Activated T-helper 9 cell treated with anti-CD3 and anti-CD28 coated beads, Interleukin-2, amount 50 U/mL, for 16 hours (primary cell): Measurements from ENCODE around the gene LIMS2.

ENCODE experiments used
- DNase-seq: peaks from one replicate; pipeline ENCODE4 v3.0.0-alpha.2; 2020; ENCODE audit warnings: low read depth

The LIMS2 gene

DNA sequence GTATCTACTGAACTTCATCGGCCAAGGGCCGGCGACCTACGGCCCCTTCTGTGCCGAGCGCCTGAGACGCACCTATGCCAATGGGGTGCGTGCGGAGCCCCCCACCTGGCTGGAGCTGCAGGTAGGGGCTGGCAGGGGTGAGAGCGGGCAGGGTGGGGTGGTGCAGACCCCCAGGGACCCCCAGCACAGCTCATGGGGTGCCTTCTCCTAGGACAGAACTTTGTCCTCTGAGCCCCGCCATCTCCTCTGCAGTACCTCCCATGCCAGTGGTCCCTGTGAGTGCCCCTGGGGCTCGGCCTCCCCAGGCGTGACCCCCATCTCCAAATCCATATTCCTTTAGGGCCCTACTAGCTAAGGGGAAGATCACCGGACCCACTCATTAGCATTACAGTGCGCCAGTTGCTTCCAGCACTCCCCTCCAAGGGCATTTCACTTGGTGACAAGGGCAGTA, 53.3 kb downstream of the LIMS2 start:
- DNase-seq = no peak

DNA sequence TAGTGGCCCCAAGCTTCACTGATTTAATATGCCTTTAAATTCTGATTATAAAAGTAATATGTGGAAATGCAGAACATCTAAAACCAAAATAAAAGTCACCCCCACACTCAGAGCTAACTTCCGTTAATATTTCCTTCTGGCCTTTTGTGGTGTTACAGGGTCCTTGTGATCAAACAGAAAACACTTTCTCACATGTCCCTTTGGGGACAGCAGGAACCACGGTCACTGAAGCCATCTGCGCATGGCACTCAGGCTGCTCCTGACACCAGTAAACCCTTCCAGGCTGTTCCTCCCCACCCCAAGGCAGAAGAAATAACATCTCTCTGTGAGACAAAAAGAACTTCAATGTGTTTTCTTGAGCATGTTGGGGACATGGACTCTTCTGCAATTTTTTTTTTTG, 54.5 kb downstream of the LIMS2 start:
- DNase-seq = no peak

DNA sequence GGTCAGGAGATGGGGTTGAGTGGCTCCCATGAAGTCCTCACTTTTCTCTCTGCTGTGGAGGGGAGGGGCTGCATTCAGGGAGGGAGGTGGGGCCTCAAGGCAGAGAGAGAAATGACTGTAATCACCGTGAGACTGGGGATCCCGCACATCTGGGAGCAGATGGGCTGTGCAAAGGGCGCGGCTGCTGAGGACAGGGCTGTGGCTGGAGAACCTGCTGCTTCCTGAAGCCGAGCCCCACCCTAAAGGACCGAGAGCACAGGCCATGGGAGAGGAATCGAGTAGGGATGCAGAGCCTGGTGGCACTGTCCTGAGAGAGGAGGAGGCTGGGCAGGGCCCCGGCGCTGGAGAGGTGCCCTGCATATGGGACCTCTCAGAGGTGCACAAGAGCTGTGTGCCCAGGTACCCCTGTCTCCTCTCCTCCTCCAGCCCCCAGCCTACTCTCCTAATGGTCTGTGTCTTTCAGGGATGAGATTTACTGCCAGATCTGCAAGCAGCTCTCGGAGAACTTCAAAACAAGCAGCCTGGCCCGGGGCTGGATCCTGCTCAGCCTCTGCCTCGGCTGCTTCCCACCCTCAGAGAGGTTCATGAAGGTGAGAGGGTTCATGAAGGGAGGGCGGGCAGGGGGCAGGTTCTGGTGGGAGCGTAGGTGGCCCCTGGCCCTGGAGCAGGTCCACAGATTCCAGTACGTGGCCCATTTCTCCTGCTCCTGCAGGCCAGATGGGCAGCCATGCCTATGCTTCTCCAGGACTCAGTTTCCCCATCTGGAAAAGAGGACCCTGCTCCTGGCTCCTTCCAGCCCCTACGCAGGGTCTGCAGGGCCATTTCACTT, 55.2 kb downstream of the LIMS2 start:
- no peak for DNase-seq

DNA sequence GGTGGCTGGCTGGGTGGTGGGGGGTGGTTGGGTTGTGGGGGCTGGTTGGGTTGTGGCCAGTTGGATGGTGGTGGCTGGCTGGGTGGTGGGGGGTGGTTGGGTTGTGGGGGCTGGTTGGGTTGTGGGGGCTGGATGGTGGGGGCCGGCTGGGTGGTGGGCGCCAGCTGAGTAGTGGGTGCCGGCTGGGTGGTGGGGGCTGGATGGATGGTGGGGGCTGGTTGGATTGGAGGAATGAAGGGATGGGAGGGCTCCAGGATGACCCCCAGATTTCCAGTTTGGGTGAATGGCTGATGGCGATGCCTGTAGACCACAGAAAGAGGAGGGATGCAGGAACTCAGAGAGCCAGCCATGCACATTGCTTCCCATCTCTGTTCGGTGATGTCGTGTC, 56.1 kb downstream of the LIMS2 start:
- no peak for DNase-seq

DNA sequence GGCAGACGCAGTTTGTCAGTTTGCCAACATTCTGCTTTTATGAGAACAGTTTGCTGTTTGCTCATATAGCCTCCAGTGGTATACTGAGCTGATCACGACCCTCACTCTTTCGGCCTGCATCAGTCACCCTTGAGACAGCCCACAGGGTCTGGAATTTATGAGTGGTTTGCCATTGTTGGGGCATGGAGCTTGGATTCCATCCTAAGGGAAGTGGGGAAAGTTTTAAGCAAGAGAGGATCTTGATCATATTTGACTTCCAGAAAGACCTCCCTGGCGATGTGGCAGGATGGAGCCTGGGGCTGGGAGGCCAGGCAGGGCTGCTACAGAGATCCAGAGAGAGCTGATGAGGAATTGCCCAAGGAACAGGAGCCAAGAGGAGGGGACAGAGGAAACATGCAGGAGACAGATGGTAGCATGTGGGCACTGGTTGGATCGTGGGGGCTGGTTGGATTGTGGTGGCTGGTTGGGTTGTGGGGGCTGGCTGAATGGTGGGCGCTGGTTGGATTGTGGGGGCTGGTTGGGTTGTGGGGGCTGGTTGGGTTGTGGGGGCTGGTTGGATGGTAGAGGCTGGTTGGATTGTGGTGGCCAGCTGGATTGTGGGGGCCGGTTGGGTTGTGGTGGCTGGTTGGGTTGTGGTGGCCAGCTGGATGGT, 56.7 kb downstream of the LIMS2 start:
- no peak for DNase-seq

DNA sequence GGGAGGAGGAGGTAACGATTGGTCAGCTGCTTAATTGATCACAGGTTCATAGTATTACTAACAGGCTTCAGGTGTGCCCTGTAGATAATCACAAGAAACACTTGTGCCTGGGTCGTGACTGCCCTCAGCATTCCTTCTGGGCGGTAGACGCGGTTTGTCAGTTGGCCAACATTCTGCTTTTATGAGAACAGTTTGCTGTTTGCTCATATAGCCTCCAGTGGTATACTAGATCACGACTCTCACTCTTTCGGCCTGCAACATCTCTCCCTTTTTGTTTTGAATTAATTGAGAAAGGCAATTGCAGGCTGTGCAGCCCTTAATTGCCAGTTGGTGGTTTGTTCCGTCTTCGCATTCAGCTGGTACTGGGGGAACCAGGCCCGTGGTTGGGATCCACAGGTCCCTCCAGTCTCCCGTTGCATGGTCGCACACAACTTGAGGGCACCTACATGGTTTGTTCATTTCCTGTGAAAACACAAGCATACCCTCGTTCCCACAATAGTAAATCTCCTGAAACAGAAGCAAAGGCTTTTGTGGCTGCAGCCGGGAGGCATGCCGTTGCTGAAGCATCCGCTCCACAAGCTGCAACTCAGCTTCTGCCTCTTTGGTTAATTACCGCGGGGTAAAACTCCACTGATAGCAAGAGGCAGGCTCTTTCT, 59.7 kb downstream of the LIMS2 start:
- no peak for DNase-seq

DNA sequence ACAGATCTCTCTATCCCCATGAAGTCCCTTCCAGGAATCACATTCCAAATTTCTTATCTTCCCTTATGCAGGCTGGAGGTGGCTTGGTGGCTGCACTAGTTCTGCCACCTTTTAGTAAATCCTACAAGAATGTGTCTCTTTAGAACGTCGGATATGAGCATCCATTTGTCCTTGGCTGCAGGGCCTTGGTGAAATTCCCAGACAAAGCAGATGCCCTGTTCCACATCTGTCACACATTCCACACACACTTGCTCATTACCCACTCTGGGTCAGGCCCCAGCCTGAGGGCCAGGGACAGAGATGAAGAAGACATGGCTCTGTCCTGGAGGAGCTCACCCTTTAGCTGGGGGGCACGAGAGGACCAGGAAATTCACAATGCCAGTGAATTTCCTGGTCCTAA, 60.6 kb downstream of the LIMS2 start:
- DNase-seq = no peak

DNA sequence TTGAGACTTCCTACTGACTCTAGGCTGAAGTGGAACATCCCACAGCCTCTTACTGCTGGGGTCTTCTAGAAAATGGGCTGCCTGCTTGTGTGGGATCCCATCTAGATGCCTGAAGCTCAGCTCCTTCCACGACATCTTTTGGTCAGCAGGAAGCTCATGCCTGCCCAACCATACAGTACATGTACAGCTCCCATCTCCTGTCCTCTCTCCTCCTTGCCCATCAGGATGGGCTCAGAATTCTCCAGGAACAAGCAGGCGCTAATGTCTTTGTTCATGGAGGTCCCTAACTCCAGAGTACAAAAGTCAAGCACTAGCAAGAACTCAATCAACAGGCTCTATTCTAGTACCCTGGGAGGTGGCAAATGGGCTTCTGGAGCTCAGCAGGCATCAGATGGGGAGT, 61.1 kb downstream of the LIMS2 start:
- no peak for DNase-seq

DNA sequence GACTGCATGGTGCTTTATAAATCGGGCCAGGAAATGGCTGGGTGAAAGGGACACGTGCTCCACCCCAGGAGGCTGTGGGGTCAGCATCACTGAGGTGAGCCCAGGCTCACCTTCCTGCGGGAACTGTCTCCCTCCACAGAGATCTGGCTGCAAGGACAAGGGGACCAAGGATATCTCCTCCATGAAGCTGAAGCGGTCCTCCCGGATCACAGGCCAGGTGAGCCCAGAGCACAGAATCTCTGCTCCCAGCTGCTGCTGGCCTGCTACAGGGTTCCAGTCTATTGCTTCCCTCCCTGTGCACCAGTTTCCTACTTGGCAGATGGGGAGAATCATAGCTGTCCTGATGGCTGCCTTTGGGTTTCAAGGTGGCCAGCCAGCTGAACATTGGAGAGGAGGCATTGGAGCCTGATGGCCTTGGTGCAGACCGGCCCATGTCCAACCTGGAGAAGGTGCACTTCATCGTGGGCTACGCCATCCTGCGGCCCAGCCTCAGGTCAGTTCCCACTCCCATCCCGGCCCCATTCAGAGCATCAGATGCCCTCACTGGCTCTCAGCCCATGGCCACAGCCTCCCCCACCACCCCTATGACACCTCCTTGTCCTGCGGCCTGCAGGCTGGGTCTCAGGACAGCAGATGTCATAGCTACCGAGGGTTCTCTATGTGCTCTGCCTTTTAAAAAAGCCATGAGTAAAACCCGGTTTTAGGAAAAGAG, 63.1 kb downstream of the LIMS2 start:
- no peak for DNase-seq

DNA sequence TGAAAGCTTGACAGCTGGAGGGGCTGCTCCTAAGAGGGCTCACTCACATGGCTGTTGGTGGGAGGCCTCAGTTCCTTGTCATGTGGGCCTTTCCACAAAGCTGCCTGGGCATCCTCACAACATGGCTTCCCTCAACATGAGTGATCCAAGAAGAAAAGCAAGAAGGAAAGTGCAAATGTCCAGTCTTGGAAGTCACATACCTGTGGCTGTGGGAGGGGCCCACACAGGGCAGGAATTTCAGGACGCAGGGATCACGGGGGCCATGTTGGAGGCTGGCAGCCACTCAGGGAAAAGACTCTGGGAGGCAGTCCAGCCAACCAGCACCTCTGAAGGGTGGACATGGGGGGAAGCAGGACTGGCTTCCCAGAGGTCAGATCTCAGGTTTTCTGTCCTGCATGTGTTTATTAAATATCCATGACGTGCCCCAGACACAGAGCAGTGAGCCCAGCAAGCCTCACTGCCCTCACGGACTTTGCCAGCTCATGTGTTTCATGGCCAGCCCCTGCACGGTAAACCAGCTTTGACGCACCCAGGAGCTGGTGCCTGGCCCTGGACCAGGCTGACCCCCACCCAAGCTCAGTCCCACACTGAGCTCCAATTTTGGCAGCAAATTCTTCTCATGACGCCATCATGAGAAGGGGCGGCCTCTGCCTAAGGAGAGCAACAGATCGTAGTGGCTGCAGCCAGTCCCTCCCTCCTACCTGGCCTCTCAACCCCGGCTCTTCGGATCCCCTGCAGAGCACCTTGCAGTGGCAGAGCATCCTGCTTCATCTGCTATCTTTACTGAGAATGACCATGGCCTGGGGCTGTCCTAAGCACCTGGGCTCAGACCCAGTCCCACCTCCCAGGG, 64.0 kb downstream of the LIMS2 start:
- no peak for DNase-seq

DNA sequence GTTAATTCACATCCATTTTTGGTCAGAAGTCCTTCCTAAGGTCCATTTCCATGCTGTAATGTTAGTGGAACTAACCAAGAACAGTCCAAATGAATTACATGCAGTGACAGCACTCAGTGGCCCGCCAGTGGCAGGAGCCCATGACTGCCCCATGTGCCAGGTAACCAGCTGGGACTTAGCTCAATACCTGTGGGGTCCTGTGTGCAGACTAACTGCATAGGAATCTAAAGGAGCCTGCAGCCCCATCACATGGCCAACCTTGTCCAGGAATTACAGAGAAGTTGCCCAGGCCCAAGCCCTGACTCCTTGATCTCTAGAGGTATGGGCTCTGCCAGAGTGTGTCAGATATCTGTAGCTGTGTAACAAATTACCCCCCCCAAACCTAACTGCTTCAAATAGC, 64.8 kb downstream of the LIMS2 start:
- DNase-seq = no peak

DNA sequence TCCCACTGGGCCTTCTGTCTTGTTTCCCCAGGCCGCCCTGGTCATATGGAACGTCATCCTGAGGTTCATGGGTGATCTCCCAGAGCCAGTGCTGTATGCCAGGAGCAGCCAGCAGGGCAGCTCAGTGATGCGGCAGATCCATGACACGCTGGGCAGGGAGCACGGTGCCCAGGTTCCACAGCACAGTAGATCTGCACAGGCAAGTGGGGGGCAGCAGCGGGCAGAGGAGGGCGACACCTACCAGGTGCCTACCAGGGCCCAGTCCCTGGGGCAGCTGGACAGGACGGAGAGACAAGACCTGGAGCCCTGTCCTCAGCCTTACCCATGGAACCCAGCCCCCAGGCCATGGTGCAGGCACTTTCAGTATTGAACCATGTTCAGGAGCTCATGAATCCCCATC, 65.5 kb downstream of the LIMS2 start:
- no peak for DNase-seq

DNA sequence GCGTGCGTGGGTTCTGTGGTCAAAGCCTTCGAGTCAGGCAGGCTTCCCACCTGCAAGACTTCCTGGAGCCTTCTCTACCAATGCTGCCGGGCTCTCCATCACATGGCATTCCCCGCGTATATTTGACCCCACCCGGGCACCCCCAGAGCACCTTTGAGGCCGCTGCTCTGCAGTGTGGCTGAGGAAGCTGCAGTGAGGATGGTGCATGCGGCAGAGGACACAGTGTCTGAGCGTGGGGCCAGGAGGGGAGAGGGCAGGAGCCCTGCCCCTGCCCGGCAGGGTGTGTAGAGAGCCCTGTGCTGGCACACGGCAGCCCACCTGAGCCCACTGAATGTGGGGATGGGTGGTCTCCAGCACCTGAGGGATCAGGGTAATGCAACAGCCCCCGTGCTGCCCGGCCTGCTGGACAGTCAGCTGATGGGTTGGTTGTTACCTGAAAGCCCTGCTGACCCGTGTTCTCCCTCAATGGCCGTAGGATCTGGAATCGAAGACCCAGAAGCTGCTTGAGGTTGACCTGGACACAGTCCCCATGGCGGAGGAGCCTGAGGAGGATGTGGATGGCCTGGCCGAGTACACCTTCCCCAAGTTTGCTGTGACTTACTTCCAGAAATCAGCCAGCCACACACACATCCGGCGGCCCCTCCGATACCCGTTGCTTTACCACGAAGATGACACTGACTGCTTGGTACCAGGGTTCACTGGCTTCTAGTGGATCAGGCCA, 66.1 kb downstream of the LIMS2 start:
- no peak for DNase-seq

DNA sequence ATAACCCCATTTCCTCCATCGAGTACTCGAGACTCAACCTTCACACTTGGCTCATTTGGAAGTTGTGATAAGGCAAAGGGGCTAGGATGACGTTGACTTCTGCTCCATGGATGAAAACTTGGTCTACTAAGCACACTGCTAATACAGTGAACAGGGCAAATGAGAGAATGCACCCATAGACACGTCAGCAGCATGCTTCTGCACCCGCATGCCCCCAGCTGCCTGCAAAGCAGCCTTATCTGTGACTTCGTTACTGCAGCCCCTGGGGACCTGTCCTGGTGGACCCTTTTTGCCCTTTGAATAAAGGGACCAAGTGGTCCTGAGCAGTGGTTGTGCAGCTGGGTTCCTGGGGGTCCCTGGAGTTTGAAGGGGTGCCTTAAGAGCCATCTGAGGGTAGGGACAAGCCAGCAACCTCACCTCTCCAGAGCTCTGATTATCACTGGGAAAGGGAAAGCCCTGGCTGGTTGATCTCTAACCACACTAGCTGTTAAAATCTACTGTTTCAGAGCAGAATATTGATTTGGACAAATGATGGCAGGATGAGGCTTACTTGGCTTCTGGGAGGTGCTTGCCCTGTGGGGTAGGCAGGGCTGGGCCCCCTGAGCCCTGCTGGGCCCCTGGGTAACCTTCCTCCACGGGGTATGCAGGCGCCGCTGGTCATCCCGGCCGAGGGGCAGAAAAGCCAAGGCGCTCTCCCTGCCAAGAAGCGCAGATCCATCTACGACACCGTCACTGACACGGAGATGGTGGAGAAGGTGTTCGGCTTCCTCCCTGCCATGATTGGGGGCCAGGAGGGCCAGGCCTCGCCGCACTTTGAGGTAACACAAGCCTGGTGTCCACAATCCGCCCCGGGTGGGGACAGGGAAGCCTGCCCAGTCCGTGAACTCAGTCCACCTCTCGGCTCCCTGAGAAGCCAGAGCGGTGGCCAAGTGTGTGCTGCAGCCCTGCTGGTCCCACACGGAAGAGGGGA, 67.0 kb downstream of the LIMS2 start:
- DNase-seq = no peak

DNA sequence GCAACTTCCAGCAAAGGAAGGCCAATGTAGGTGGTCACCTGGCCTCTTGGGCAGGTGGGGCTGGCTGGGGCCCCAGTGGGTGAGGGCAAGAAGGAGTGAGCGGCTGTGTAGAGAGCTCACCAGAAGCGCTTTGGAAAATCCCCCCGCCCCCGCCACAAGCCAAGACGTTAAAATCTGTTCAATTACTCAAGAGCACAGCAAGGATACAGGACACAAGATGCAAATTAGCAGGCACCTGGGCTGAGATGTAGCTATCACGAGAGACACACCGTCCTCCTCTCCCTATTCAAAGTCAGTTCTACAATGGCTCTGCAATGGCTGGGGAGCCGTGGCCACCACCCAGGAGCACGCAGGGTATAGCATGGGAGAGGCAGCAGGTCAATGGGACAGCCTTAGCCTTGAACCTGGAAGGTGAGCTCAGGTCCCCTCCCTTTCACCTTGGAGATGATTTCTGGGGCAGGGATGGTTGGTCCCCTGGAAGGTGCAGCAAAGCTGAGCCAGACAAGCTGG, 67.9 kb downstream of the LIMS2 start:
- DNase-seq = no peak

DNA sequence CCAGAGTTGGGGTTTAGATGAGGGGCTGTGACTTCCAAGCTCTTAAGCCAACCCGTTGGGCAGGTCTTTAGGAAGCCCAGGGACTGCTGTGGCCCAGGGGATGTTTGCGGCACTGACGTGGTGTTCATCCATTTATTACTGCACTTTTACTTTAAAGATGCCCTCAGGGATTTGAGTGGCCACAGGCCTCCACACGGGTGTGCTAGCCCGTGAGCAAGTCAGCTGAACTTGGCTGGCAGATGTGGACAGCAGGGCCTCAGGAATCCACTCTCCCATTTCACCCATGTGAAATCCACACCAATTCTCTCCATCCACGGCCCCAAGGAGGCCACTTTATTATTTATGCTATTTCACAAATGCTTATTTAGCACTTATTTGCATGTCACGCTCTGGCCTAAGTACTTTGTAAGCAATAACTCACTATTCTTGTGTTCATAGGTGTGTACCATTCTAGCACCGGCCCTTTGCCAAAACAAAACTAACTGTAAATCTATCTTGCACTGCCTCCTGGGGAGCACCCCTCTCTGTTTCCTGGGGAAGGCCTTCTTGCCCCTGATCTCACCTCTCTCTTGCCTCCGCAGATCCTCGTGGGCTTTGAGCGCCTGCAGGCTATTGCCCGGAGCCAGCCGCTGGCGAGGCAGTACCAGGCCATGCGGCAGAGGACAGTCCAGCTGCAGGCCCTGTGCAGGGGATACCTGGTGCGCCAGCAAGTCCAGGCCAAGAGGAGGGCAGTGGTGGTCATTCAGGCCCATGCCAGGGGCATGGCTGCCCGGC, 68.5 kb downstream of the LIMS2 start:
- DNase-seq = no peak

DNA sequence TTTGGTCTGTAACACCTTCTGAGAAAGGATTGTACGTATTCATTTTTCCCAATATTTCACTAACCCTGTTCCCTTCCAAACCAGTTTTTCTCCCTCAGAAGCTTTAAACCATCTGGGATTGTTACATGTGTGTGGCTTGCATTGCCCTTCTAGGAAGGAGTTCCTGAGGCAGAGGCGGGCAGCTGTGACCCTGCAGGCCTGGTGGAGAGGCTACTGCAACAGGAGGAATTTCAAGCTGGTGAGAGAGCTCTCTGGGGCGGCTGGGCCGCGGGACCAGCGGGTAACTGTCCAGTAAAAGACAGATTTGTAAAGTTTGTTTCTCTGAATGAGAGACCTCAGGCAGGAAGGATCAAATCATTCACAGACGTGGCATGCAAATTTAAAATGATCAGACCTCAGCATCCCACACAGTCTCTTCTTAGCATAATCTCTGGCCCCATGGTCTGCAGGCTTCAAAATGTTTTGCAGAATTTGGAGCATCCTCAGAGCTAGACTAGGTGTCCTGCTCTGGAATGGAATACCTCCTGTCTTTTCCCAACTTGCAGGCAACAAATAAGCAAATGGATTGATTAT, 69.6 kb downstream of the LIMS2 start:
- no peak for DNase-seq

DNA sequence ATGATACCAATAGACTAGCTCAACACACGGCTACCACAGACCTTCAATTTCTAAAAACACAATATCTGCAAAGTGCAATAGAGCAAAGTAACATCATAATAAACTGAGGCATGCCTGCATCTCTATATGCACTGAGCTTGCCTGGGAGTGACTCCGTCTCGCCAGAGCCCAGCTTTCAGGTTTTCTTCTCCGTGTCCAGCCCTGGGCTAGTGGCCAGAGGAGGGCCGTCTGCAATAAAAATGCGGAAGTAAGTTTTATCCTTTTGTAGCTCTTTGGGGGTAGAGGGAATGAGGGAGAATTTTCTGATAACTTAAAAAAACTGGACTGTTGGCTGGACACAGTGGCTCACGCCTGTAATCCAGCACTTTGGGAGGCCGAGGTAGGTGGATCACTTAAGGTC, 70.3 kb downstream of the LIMS2 start:
- DNase-seq = no peak
